Posterior cingulate gyrus (tissue), 11 donors: ENCODE measurements around the gene AQP12A.
"Not testable (repeated sequence)": the region's sequence is repeated elsewhere in the genome, so short reads cannot be mapped to it uniquely, and the experiment has no call there.

ENCODE experiments used
- DNase-seq, 10 donors: peaks; one replicate each; pipeline versions ENCODE4 v3.0.0 to v3.0.0-alpha.2; 2020 to 2021; ENCODE audit warnings: mixed read lengths in 3 of 10
- intact Hi-C: fragments of 100-400 bp; cut with DNase I; formaldehyde crosslinking; loops from one replicate; pipeline ENCODE4 v1.15.1; 2023

The AQP12A gene

DNA sequence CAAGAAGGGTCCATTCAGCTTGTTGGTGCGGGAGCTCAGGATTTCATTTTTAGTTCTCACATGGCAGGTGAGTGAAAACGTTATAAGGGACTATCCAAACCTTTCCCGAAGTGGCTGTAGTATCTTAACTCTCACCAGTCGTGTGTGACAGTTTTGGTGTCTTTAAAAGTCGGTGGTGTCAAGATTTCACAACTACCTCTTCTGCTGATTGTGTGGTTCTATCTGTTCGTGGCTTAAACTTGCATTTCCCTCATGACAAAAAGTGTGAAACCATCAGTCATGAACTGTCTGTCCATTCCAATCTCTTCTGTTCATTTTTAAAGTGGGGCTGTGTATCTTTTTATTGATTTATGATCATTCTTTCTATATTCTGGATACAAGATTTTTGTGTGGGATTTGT is 5.2 kb upstream of the AQP12A start:
- DNase-seq, result no peak
- intact Hi-C loops, result no loop called here

DNA sequence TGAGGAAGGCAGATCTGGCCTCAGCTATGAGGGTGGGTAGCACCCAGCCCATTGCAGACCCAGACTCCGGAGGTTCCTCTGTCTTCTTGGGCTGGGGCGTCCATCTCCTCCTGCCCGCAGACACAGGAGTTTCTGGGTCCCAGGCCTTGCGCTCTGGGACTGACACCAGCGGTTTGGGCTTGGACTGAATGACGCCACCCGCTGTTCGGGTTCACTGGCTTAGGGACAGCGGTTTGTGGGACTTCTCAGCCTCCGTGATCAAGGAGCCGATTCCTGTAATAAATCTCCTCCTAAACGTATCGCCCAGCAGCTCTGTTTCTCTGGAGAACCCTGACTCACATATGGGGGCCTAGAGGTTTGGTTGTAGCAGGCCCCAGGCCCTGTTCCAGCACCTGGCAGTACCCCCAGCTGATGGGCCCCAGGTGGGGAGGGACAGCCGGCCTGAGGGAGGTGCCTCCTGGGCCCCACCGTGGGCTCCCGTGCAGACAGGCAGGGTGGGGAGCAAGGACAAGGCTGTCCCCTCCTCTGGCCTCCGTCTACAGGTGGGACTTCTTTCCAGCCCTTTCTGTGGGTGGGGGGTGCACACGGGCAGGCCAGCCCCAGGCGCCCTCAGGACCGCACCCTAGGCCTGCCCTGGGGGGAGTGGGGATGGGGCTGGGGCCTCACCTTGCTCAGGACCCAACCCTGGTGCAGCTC is 4.5 kb upstream of the AQP12A start:
- DNase-seq, result peak in 2 of 10 donors; percentile 70 to 75
- intact Hi-C loops, result no loop called here

GRCh38 chr2:240687741-240688552 is 3.7 kb upstream of the AQP12A start:
- peak in 3 of 10 donors; percentile 4 to 67 (median 60) for DNase-seq
- intact Hi-C loops, result no loop called here

DNA sequence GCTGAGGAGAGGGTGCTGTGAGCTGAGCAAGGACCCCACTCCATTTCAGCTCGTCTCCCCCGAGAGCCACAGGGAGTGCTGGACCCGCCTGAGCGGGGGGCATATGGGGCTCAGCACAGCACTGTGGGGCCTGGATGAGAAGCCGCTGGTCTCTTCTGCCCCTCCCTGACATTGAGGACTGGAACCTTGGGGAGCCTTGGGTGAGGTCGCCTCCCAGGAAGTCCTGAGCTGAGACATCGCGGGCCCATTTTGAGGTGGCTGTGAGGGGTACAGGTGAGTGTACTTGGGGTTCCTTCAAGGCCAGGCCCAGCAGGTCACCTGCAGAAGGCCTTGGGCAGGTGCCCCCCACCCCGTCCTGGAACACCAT is 3.1 kb upstream of the AQP12A start:
- intact Hi-C loops, result no loop called here

DNA sequence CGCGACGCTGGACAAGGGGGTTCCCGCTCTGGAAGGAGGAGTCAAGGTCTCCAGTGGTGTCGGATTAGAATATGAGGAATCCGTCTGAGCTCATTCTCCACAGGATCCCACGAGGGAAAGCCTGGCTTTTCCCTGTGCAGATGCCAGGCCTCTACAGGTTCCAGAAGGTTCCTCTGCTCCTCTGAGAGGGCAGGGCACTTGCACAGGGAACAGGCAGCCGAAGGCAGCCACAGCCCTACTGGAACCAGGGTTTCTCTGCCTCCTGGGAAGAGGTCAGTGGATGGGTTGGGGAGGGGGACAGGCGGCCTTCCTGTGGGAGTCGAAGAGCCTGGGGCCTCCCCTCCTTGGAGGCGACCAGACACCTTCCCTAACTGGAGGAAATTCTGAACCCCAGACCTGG is 1.7 kb upstream of the AQP12A start:
- DNase-seq, result peak in 2 of 10 donors; percentile 30 to 72
- intact Hi-C loops, result no loop called here

More for the DNA sequence above, 3.1 kb upstream of the AQP12A start:
- peak in 2 of 10 donors; percentile 60 to 64 for DNase-seq

- peak in 5 of 10 donors; percentile 6 to 88 (median 71) for DNase-seq
- intact Hi-C loops, result not testable (repeated sequence)
These were observed 1.1 kb upstream of the AQP12A start for GRCh38 chr2:240690421-240691074.

GRCh38 chr2:240691075-240691427 is 615 bp upstream of the AQP12A start:
- intact Hi-C loops, result not testable (repeated sequence)
- DNase-seq, result peak in 2 of 10 donors; percentile 39 to 58

DNA sequence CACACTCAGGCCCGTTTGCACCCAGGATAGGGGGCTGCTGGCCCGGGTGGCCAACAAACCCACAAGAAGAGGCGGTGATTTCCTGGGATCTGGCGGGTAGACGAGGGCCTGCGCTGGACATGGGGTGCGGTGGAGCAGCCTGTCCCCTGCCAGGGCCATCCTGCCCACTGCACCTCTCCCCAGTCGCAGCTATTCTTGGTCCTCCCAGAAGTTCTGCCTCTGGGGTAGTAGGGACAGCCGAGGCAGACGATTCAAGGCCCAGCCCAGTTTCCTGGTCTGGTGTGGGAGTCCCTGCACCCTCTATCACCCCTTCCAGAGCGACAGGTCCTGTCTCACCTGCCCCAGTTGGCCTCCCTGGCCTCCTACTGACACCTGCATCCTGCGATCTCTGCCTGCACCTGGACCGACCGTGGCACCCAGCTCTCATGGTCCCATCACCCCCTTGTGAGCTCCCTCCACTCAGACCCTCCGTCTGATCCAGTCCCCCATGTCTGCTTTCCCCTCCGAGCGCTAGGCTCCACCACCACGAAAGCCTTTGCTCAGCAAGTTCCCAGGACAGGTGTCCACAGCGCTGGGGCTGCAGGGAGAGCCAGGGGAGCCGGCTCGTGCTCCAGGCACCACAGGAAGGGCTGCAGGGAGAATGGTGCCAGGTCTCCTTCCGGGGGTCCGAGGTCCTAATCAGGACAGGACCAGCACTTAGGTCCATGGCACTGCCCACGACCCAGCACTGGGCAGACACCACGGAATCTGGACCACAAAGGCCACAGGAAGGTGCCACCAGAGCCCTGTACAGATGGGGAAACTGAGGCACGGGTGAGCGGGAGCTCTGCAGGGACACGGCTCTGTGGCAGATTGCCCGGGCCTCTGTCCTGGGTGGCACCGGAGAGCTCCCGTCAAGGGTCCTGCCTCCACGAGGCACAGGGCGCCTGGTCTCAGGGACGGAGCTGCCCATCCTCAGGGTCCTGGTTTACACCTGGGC is 1.2 kb downstream of the AQP12A start:
- intact Hi-C loops, result not testable (repeated sequence)
- DNase-seq, result peak in 2 of 10 donors; percentile 61 to 75

GRCh38 chr2:240694304-240694703 is 2.6 kb downstream of the AQP12A start:
- intact Hi-C loops, DNase-seq: not testable (repeated sequence)

DNA sequence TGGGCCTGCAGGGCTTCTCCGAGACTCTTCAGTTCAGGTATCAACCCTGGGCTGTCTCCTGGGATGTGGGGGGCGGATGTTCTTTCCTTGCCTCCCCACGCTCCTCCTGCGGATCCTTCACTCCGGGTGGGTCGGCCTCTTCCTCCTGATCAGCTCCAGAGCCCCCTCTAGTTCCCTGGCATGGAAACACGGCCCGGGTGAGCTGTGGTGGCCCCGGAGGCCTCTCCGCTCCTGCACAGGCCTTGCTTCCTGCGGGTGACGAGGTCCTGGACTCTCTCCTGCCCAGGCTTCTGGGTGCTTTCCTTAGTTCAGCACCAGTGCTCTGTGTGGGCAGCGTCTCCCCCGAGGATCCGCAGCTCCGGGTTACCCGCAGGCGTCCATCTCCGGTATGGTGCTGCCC is 3.9 kb downstream of the AQP12A start:
- DNase-seq, intact Hi-C loops: not testable (repeated sequence)

DNA sequence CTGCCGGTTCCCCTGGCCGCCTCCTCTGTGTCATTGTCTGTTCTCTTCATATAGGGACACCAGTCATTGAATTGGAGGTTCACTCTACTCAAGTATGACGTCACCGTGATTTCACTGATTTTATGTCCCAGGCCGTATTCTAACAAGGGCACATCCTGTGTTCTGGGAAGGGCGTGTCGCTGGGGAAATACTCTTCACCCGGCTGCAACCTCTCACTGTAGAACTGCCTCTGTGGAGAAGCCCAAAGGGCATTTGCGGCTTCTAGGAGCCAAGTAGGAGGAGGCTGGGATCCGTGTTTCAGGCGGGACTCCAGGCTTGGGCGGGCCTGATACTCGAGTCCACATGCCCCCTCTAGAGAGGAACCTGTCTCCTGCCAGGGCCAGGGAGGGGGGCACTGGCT is 4.8 kb downstream of the AQP12A start:
- intact Hi-C loops, DNase-seq: not testable (repeated sequence)

- peak in 3 of 10 donors; percentile 8 to 71 (median 62) for DNase-seq
- intact Hi-C loops, result not testable (repeated sequence)
These were observed 7.3 kb downstream of the AQP12A start for GRCh38 chr2:240698852-240699561.

DNA sequence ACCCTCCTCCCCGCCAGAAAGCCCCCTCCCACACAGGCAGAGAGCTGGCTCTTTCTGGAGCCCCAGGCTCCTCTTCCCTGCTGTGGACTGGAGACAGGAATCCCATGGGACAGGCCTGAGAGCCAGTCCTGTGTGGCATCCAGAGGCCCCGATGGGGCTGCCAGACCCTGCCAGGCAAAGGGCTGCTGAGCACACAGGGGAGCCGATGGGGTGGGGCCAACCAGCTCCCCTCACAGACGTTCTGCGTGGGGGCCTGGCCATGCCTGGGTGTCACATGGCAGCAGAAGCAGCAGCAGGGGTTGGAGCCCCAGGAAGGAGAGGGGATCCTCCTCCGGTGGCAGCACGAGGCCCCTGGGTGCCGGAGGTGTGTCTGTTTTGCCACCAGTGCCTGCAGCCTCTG is 8.2 kb downstream of the AQP12A start:
- DNase-seq, result peak in 4 of 10 donors; percentile 7 to 56 (median 38)
- intact Hi-C loops, result not testable (repeated sequence)

DNA sequence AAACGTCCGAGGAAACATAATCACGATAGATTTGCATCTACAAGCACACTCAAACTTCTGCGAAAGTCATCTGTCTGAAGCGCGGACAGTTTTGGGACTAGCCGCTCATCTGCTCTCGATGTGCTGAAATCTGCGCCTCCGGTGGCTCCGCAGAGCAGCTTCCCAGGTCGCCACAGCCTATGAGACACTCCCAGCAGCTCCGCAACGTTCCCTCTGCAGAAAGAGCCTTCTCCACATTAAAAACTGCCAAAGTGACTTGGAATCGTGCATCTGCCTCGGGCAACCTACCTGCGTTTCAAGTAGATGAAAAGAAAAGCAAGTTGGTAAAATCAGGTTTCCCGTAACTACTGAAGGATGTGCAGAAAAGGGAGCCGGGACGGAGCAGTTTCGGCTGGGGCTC is 8.9 kb downstream of the AQP12A start:
- peak in 4 of 10 donors; percentile 2 to 62 (median 25) for DNase-seq

GRCh38 chr2:240701091-240701735 is 9.5 kb downstream of the AQP12A start:
- peak in 4 of 10 donors; percentile 24 to 78 (median 66) for DNase-seq
- intact Hi-C loops, result no loop called here

More for the DNA sequence above, 8.9 kb downstream of the AQP12A start:
- intact Hi-C loops, result not testable (repeated sequence)

DNA sequence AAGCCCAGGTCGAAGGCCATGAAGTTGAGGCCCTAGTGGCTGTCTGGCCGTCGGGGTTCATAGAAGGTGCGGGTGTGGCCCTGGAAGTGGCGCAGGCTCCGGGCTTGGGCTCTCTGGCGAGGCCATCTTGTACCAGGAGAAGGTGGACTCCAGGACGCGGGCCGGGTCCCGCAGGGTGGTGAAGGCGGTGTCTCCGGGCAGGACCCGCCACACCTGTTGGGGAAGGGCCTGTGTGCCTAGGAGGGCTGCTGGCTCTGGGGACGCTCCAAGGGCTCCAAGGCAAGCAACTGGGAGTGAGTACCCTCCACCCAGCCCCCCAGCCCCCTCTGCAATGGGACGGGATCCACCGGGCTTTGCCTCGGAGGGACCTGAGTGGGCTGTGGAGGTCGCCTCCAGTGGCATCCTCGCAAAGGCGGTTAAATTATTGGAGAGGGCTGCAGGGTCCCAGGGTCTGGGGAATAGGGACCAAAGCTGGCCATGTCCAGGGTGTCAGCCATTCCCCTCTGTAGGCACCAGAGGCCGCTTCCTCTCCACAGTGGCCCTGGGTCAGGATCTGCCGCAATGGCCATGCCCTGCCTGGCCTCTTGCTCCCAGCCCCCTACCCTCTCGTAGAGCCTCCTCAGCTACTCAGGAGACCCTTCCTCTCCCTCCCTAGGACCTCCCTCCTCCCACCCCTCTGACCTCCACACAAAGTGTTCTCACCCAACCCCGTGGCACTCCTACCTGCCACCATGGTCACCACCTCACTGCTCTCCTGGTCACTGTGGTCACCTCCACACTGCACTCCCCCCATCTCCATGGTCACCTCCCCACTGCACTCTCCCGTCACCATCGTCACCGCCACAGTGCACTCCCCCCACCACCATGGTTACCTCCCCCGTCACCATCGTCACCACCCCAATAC is 10.3 kb downstream of the AQP12A start:
- intact Hi-C loops, result no loop called here
- peak in 4 of 10 donors; percentile 16 to 75 (median 56) for DNase-seq

GRCh38 chr2:240702640-240703011 is 11.0 kb downstream of the AQP12A start:
- DNase-seq, result peak in 4 of 10 donors; percentile 7 to 61 (median 58)
- intact Hi-C loops, result no loop called here
